GM12878 (cell line): ENCODE results near the gene ENOX1. TPM values are rescaled to one million over a fixed set of nuclear protein-coding genes. Genes with fewer than 3 reads are reported as not detected.

Experiments used
- ATAC-seq: fragments of 200-7000 bp; cut with Tn5 transposase; 3 replicates; pipeline ENCODE4 v1.9.1; 2020; ENCODE audit warnings: mild to moderate bottlenecking, moderate library complexity
- BruUV-seq: library from RNA; stranded (reverse); fragments of 400-500 nt; replicated peaks from 2 replicates; lab custom pipeline; 2021; lab: Mats Ljungman, UMichigan
- CTCF ChIA-PET: fragments of 300-600 bp; sonication (Branson Sonifier 250); formaldehyde crosslinking; extraction: SDS; loops from one replicate; lab custom pipeline; 2021; ENCODE audit warnings: inconsistent platforms; lab: Yijun Ruan, JAX
- POLR2A ChIA-PET: fragments of 350-600 bp; formaldehyde crosslinking; extraction: SDS; loops from one replicate; lab custom pipeline; 2021; ENCODE audit warnings: inconsistent platforms; lab: Charles Lee
- RAD21 ChIA-PET: fragments of 300-600 bp; sonication (Branson Sonifier 250); formaldehyde crosslinking; loops from one replicate; lab custom pipeline; 2023; ENCODE audit warnings: antibody characterized with exemption; ENCODE audit not compliant: unreplicated experiment; lab: Charles Lee
- SMC1A ChIA-PET: fragments of 300-600 bp; sonication (Branson Sonifier 250); formaldehyde crosslinking; loops from one replicate; lab custom pipeline; 2023; ENCODE audit not compliant: unreplicated experiment, uncharacterized antibody; lab: Charles Lee
- DNase-seq: peaks from one replicate; pipeline ENCODE4 v3.0.0-alpha.2; 2011; ENCODE audit warnings: low read depth, low spot score
- FAIRE-seq: peaks from 3 replicates; lab custom pipeline; 2011; peaks lifted over from hg19 to GRCh38; lab: Jason Lieb, UNC
- H2AFZ ChIP-seq: 2 replicates; pipeline ENCODE4 v1.6.0; 2011; ENCODE audit warnings: low read depth, low read length, control low read depth; ENCODE audit not compliant: control insufficient read depth
- H3K27ac ChIP-seq: 2 replicates; pipeline ENCODE4 v1.5.1; 2011; ENCODE audit warnings: control low read depth; ENCODE audit not compliant: control insufficient read depth, insufficient read depth
- H3K27me3 ChIP-seq, 2 experiments: replicated peaks in 1 of 2; 2 replicates each; pipeline versions ENCODE4 v1.6.0 to v1.6.1; 2011; ENCODE audit warnings: low read length in 1 of 2; ENCODE audit not compliant: control insufficient read depth in 2 of 2, insufficient read depth in 2 of 2
- H3K36me3 ChIP-seq, 2 experiments: 2 replicates each; pipeline ENCODE4 v1.5.1; 2011; ENCODE audit warnings: low read length in 1 of 2; ENCODE audit not compliant: control insufficient read depth in 2 of 2, insufficient read depth in 2 of 2
- H3K4me1 ChIP-seq: 2 replicates; pipeline ENCODE4 v1.6.1; 2011; ENCODE audit warnings: mild to moderate bottlenecking, low read length, moderate library complexity, mixed read lengths; ENCODE audit not compliant: control insufficient read depth, insufficient read depth
- H3K4me2 ChIP-seq: 2 replicates; pipeline ENCODE4 v1.6.0; 2011; ENCODE audit warnings: control low read depth; ENCODE audit not compliant: control insufficient read depth, insufficient read depth
- H3K4me3 ChIP-seq: fragments of 200-600 bp; sonication (generic); 2 replicates; pipeline ENCODE4 v1.5.1; 2016
- H3K79me2 ChIP-seq: 2 replicates; pipeline ENCODE4 v1.6.0; 2011; ENCODE audit warnings: low read length; ENCODE audit not compliant: control insufficient read depth, insufficient read depth
- H3K9ac ChIP-seq: 2 replicates; pipeline ENCODE4 v1.8.0; 2011; ENCODE audit warnings: low read length, control low read depth, mixed read lengths; ENCODE audit not compliant: control insufficient read depth, insufficient read depth
- H3K9me3 ChIP-seq: replicated peaks from 3 replicates; pipeline ENCODE4 v1.5.1; 2011; ENCODE audit warnings: mild to moderate bottlenecking, low read length; ENCODE audit not compliant: control insufficient read depth, insufficient read depth
- H4K20me1 ChIP-seq: 2 replicates; pipeline ENCODE4 v1.6.0; 2011; ENCODE audit not compliant: control insufficient read depth, insufficient read depth
- CREM ChIP-seq: IDR thresholded peaks from 2 replicates; pipeline ENCODE4 v1.6.1; 2014; ENCODE audit warnings: antibody characterized with exemption, low read depth
- FOS ChIP-seq: IDR thresholded peaks from 3 replicates; pipeline ENCODE4 v1.6.1; 2011; ENCODE audit warnings: borderline replicate concordance; ENCODE audit not compliant: insufficient read length; ENCODE audit errors: extremely low read depth
- MTA3 ChIP-seq: IDR thresholded peaks from 2 replicates; pipeline ENCODE4 v1.6.1; 2012; ENCODE audit warnings: low read length, inconsistent platforms, borderline replicate concordance
- POU2F2 ChIP-seq: IDR thresholded peaks from 3 replicates; pipeline ENCODE4 v1.6.1; 2011; ENCODE audit warnings: low read depth, mild to moderate bottlenecking, low read length, borderline replicate concordance
- RAD21 ChIP-seq: IDR thresholded peaks from 2 replicates; pipeline ENCODE4 v1.6.1; 2011; ENCODE audit warnings: mild to moderate bottlenecking, low read depth, low read length, moderate library complexity; ENCODE audit not compliant: insufficient read depth
- RUNX3 ChIP-seq: IDR thresholded peaks from 2 replicates; pipeline ENCODE4 v1.6.1; 2012; ENCODE audit warnings: low read length, inconsistent platforms
- STAT3 ChIP-seq: IDR thresholded peaks from 2 replicates; pipeline ENCODE4 v1.6.1; 2011; ENCODE audit warnings: low read depth, low read length, improper control_type of control experiment
- ZSCAN29 ChIP-seq: fragments of 450-650 bp; IDR thresholded peaks from 2 replicates; pipeline ENCODE4 v1.6.1; 2017; ENCODE audit warnings: mild to moderate bottlenecking, moderate library complexity
- in situ Hi-C: fragments of 300-500 bp; cut with MboI; formaldehyde crosslinking; loops from 9 replicates; pipeline ENCODE4 v1.14.3; 2018; ENCODE audit warnings: mixed read lengths
- intact Hi-C: fragments of 100-400 bp; cut with micrococcal nuclease; formaldehyde crosslinking; loops from one replicate; pipeline ENCODE4 v1.14.2; 2022; ENCODE audit not compliant: unreplicated experiment
- polyA plus RNA-seq, 11 experiments: library from polyadenylated mRNA; depleted of rRNA in 4 of 11; unstranded in 6 of 11; stranded (reverse) in 5 of 11; fragments of >200 nt; fragmentation: Nextera tagmentation in 4 of 11; fragmentation: Illumina TruSeq in 1 of 11; extraction: Ambion mirVana in 4 of 11; extraction: Trizol in 1 of 11; gene quantifications; 1 replicate in 1 of 11; 2 replicates in 10 of 11; pipeline versions ENCODE4 v1.2.1 to v1.2.3, GENCODE V29; 2011 to 2016; ENCODE audit warnings: inconsistent platforms in 2 of 11, missing spikeins in 2 of 11, low read depth in 1 of 11
- total RNA-seq, 4 experiments: library from RNA; depleted of rRNA in 3 of 4; stranded (reverse); fragments of >200 nt in 3 of 4; fragmentation: Illumina TruSeq in 1 of 4; extraction: Trizol in 1 of 4; gene quantifications; 2 replicates each; pipeline versions ENCODE4 v1.2.1 to v1.2.3, GENCODE V29; 2013 to 2021
- TF ChIP-seq, protein P1 (sequence below): IDR thresholded peaks from 2 replicates; pipeline ENCODE4 v1.6.1; 2011; ENCODE audit warnings: low read depth, low read length, improper control_type of control experiment, borderline replicate concordance
- TF ChIP-seq, protein P2 (sequence below): fragments of 450-650 bp; IDR thresholded peaks from 2 replicates; pipeline ENCODE4 v1.6.1; 2017; ENCODE audit warnings: mild to moderate bottlenecking, moderate library complexity
- TF ChIP-seq, protein P3 (sequence below): fragments of 450-650 bp; IDR thresholded peaks from 2 replicates; pipeline ENCODE4 v1.6.1; 2017; ENCODE audit warnings: mild to moderate bottlenecking, moderate library complexity
- TF ChIP-seq, protein P4 (sequence below): fragments of 450-650 bp; formaldehyde crosslinking; IDR thresholded peaks from 2 replicates; pipeline ENCODE4 v1.4.0; 2020; ENCODE audit warnings: mild to moderate bottlenecking, moderate library complexity

Gene ENOX1
- total and polyA plus RNA-seq, 10 of the 15 experiments (the other 5 are each of a cell fraction or from before 2014, with no cell fraction given): 0.11 to 0.26 (median 0.15) TPM

DNA sequence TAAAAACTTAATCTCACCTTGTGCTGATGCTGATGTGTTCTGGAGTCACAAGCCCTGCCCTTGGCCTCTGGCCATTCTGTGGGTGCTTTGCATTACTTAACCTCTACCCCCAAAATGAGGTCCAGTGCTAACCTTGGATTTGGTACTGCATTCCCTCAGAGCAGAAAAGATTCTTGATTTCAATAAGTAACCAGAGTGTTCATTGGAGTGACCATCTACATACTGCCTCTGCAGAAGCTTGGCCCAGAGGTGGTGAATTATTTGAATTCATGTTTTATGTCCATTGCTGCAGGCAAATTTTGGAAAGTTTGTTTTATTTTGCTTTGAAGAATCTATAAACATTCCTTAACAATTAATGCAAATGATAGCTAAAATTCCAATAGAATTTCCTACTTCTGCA, 7.6 kb upstream of the ENOX1 start:
- Histone ChIP-seq H3K79me2 (no peaks in the 10 kb centered on the region), H3K4me1 (no peaks in the 10 kb centered on the region), H4K20me1 (no peaks in the 10 kb centered on the region), H2AFZ (no peak overlapping the region), H3K4me3 (no peak overlapping the region), H3K36me3 (no peaks in the 10 kb centered on the region), H3K9ac (no peak overlapping the region), H3K27ac (no peak overlapping the region), H3K27me3 (peaks cover 0 to 2% of the 10 kb centered on the region in 2 experiments; a peak in 1 of 4 replicates), H3K4me2 (no peak overlapping the region), H3K9me3 (no peaks in the 10 kb centered on the region)
- BruUV-seq: no TSS peak
- ChIA-PET POLR2A (no interaction called here), RAD21 (interaction anchor here (0.7 kb wide), 1 partner anchor 8 kb away, joined by 3 read pairs; no protein-coding TSS in a partner anchor), SMC1A (interaction anchor here (0.8 kb wide), 1 partner anchor 10 kb away, joined by 3 read pairs; no protein-coding TSS in a partner anchor), CTCF (interaction anchor here (1.5 kb wide), 1 partner anchor 10 kb away, joined by 6 read pairs; no protein-coding TSS in a partner anchor)
- in situ Hi-C loops (loop anchor here (10.0 to 25.0 kb wide), 2 partner anchors 1200 to 1457 kb away; no protein-coding TSS in a partner anchor), intact Hi-C loops (no loop called here)
- no peak for ATAC-seq
- DNase-seq: no peak
- FAIRE-seq: no peak
- no peak for TF ChIP-seq ZSCAN29
- TF ChIP-seq, protein P1, sequence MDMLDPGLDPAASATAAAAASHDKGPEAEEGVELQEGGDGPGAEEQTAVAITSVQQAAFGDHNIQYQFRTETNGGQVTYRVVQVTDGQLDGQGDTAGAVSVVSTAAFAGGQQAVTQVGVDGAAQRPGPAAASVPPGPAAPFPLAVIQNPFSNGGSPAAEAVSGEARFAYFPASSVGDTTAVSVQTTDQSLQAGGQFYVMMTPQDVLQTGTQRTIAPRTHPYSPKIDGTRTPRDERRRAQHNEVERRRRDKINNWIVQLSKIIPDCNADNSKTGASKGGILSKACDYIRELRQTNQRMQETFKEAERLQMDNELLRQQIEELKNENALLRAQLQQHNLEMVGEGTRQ: no peak
- TF ChIP-seq STAT3: no peak
- no peak for TF ChIP-seq RUNX3
- TF ChIP-seq POU2F2: no peak
- no peak for TF ChIP-seq FOS
- TF ChIP-seq CREM: no peak
- TF ChIP-seq RAD21: no peak
- TF ChIP-seq, protein P2, sequence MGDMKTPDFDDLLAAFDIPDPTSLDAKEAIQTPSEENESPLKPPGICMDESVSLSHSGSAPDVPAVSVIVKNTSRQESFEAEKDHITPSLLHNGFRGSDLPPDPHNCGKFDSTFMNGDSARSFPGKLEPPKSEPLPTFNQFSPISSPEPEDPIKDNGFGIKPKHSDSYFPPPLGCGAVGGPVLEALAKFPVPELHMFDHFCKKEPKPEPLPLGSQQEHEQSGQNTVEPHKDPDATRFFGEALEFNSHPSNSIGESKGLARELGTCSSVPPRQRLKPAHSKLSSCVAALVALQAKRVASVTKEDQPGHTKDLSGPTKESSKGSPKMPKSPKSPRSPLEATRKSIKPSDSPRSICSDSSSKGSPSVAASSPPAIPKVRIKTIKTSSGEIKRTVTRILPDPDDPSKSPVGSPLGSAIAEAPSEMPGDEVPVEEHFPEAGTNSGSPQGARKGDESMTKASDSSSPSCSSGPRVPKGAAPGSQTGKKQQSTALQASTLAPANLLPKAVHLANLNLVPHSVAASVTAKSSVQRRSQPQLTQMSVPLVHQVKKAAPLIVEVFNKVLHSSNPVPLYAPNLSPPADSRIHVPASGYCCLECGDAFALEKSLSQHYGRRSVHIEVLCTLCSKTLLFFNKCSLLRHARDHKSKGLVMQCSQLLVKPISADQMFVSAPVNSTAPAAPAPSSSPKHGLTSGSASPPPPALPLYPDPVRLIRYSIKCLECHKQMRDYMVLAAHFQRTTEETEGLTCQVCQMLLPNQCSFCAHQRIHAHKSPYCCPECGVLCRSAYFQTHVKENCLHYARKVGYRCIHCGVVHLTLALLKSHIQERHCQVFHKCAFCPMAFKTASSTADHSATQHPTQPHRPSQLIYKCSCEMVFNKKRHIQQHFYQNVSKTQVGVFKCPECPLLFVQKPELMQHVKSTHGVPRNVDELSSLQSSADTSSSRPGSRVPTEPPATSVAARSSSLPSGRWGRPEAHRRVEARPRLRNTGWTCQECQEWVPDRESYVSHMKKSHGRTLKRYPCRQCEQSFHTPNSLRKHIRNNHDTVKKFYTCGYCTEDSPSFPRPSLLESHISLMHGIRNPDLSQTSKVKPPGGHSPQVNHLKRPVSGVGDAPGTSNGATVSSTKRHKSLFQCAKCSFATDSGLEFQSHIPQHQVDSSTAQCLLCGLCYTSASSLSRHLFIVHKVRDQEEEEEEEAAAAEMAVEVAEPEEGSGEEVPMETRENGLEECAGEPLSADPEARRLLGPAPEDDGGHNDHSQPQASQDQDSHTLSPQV: no peak
- TF ChIP-seq, protein P3, sequence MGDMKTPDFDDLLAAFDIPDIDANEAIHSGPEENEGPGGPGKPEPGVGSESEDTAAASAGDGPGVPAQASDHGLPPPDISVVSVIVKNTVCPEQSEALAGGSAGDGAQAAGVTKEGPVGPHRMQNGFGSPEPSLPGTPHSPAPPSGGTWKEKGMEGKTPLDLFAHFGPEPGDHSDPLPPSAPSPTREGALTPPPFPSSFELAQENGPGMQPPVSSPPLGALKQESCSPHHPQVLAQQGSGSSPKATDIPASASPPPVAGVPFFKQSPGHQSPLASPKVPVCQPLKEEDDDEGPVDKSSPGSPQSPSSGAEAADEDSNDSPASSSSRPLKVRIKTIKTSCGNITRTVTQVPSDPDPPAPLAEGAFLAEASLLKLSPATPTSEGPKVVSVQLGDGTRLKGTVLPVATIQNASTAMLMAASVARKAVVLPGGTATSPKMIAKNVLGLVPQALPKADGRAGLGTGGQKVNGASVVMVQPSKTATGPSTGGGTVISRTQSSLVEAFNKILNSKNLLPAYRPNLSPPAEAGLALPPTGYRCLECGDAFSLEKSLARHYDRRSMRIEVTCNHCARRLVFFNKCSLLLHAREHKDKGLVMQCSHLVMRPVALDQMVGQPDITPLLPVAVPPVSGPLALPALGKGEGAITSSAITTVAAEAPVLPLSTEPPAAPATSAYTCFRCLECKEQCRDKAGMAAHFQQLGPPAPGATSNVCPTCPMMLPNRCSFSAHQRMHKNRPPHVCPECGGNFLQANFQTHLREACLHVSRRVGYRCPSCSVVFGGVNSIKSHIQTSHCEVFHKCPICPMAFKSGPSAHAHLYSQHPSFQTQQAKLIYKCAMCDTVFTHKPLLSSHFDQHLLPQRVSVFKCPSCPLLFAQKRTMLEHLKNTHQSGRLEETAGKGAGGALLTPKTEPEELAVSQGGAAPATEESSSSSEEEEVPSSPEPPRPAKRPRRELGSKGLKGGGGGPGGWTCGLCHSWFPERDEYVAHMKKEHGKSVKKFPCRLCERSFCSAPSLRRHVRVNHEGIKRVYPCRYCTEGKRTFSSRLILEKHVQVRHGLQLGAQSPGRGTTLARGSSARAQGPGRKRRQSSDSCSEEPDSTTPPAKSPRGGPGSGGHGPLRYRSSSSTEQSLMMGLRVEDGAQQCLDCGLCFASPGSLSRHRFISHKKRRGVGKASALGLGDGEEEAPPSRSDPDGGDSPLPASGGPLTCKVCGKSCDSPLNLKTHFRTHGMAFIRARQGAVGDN: no peak
- TF ChIP-seq MTA3: no peak
- TF ChIP-seq, protein P4, sequence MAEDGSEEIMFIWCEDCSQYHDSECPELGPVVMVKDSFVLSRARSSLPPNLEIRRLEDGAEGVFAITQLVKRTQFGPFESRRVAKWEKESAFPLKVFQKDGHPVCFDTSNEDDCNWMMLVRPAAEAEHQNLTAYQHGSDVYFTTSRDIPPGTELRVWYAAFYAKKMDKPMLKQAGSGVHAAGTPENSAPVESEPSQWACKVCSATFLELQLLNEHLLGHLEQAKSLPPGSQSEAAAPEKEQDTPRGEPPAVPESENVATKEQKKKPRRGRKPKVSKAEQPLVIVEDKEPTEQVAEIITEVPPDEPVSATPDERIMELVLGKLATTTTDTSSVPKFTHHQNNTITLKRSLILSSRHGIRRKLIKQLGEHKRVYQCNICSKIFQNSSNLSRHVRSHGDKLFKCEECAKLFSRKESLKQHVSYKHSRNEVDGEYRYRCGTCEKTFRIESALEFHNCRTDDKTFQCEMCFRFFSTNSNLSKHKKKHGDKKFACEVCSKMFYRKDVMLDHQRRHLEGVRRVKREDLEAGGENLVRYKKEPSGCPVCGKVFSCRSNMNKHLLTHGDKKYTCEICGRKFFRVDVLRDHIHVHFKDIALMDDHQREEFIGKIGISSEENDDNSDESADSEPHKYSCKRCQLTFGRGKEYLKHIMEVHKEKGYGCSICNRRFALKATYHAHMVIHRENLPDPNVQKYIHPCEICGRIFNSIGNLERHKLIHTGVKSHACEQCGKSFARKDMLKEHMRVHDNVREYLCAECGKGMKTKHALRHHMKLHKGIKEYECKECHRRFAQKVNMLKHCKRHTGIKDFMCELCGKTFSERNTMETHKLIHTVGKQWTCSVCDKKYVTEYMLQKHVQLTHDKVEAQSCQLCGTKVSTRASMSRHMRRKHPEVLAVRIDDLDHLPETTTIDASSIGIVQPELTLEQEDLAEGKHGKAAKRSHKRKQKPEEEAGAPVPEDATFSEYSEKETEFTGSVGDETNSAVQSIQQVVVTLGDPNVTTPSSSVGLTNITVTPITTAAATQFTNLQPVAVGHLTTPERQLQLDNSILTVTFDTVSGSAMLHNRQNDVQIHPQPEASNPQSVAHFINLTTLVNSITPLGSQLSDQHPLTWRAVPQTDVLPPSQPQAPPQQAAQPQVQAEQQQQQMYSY: no peak
